ENCODE data around the gene FLII.

The FLII gene

GRCh38 chr17:18259621-18260331 is 1.2 kb upstream of the FLII start:
- no peak for DNase-seq

- DNase-seq = no peak
Measured at GRCh38 chr17:18257982-18258355, 569 bp downstream of the FLII start.

GRCh38 chr17:18257268-18257981 is 1.1 kb downstream of the FLII start:
- no peak for DNase-seq

DNA sequence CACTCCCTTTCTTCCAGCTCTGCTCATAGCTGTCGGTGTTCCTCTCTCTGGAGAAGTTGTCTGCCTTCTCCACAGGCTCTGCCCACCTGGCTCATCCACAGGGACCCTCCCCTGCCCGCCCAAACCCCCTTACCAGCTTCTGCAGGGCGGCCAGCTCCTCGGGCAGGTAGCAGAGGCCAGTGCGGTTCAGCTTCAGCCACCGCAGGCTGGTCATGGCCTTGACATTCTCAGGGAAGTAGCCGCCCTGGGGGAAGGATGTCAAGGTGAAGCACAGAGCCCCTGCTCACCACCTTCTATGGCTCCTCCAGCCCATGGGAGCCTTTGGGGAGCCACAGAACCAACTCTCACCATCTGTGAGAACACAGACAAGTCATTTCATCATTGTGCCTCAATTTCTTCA is 1.8 kb downstream of the FLII start:
- no peak for DNase-seq

DNA sequence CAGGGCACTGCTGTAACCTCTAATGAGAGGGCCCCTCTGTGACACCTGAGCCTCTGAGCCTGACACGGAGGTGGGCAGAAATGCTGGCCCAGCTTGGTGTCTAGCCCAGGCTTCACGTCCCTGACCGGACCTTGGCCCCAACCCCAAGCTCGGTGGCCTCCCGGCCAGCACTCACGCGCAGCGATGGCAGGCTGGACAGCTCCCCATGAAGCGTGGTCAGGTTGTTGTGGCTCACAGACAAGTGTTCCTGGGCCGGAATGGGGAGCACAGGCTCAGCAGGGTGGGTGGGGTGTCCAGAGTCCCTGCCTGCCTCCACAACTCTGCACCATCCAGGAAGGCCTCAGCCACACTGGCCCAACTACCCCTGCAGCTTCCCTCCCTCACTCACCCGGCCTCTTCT is 2.2 kb downstream of the FLII start:
- no peak for DNase-seq

DNA sequence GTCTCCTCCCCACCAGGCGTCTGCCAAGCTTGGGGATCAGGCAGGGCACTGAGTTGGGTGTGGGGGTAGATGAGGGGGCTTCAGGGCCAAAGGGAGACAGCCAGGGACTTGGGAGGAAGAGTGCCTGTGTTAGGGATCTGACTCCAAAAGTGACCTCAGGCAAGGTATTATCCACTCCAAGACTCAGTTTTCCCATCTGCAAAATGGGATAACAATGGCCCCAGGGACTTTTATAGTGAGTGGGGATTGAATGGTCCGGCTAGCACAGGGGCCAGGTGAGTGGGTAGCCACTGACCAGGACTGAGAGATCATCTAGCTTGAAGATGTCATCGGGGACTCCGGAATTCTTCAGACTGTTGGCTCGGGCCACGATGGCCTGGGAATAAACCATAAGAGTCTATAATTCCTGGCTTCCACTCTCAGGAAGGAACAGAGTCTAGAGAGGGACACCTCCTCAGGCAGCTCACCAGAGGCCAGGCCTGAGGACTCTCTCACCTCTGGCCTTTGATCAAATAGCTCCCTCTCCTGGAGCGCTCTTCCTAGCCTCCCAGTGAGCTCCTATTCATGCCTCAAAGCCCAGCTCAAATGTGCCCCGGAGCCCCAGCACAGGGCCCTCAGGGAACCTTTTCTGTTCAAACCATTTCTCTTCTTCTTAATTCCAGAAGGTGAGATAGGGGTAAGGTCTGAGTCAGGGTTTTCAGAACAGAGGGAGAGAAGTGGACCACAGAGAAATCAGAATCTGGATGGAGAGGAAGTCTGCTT is 3.5 kb downstream of the FLII start:
- no peak for DNase-seq

GRCh38 chr17:18253947-18254821 is 4.4 kb downstream of the FLII start:
- DNase-seq = no peak

GRCh38 chr17:18253187-18253884 is 5.2 kb downstream of the FLII start:
- no peak for DNase-seq

- no peak for DNase-seq
Measured at GRCh38 chr17:18252160-18252559, 6.4 kb downstream of the FLII start.

DNA sequence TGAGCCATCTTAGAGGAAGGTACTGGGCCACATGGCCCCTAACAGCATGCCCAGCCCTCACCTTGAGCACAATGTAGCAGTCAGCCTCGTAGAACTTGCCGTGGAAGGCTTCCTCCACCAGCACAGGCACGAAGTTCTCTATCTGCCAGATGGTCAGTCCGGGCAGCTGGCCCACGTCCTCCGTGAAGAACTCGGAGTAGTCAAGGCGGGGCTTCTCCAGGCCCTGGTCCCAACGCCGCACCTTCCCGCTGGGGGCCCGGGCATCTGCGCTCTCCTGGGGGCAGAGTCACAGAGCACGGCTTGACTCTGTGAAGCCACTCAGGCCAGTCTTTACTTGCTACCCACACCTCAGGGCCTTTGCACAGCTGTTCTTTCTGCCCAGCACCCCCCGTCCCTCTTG is 7.3 kb downstream of the FLII start:
- DNase-seq = no peak

GRCh38 chr17:18250708-18251107 is 7.8 kb downstream of the FLII start:
- no peak for DNase-seq

- no peak for DNase-seq
Measured at GRCh38 chr17:18250259-18250658, 8.3 kb downstream of the FLII start.

- no peak for DNase-seq
Measured at GRCh38 chr17:18248811-18249210, 9.7 kb downstream of the FLII start.

DNA sequence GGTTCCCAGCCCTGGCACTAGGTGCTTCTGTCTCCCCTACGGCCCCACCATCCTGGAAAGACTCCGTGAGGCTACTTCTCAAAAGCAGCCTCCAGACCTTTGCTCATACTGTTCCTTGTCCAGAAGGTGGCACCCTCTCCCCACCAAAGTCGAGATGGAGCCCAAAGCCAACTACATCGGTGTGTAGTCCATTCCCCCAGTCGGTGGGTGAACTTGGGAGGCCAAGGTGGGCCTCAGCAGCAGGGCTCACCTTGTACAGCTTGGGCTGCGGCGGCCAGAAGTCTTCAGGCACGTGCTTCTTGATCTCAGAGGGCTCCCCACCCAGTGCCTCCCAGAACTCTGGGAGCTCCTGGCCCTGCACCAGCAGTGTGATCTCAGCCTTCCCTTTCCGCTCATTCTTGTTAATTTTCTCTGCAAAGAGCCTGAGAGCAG is 10.2 kb downstream of the FLII start:
- DNase-seq = peak; percentile 36

DNA sequence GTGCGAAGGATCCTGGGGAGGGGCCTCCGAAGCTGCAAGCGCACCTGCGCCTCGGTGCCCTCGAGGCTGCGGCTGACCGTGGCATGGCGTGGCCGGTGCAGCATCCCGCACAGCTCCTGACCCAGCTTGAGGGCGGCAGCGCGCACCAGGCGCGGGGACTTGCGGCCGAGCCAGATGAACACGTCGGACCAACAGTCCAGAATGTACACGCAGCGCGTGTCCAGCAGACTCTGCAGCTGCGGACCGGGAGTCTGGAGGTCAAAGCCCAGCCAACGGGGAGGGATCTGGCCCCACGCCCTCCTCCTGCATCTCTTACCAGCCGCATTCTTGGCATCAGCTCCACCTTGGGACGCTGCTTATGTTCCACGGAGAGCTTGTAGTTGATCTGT is 10.9 kb downstream of the FLII start:
- DNase-seq = no peak

- no peak for DNase-seq
Measured at GRCh38 chr17:18246880-18247612, 11.5 kb downstream of the FLII start.

DNA sequence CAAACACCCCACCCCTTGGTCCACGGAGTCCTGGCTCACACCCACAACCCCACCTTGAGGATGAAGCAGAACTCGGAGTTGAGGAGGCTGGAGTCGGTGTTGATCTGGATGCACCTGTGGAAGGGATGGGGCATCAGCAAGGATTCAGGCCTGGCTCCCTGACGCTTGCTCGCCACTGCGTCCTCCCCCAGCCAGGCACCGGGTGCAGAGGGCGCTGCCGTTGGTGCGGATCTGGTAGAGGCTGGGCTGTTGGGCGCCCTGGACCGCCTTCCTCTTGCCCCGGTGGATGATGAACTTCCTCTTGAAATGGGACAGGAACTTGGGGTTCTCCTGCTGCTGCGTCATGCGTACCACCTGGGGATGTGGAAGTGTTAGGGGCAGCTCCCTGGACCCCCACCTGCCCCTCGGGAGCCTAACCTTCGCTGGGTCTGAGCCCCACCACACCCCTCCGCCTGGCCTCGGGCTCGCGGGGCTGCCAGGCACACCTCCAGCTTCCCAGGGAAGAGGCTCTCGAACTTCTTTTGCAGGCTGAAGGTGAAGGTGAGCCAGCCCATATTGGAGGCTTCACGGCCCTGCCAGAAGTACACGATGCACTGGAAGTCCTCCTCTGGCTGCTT is 12.3 kb downstream of the FLII start:
- DNase-seq = no peak

GRCh38 chr17:18245038-18245776 is 13.3 kb downstream of the FLII start:
- no peak for DNase-seq

DNA sequence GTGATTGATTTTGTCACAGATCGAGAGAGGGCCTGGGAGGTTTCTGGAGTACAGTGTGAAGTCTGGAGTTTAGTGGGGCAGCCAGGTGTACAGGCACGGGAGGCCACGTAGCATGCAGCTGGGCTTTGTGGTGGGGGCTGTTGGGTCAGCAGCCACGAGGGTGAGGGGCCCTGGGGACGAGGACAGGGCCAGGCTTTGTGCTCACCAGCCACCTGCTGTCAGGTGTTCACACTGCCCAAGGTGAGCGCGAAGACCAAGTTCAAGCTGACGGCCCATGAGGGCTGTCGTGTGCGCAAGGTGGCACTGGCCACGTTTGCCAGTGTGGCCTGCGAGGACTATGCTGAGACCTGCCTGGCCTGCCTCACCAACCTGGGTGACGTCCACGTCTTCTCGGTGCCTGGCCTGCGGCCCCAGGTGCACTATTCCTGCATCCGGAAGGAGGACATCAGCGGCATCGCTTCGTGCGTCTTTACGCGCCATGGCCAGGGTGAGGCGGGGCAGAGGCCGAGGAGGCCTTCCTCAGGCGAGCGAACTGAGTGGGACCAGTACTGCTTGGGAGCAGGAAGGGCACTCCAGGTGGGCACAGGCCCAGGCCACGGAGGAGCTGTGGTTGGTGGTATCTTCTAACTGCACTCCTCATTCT is 17.2 kb downstream of the FLII start:
- no peak for DNase-seq

DNA sequence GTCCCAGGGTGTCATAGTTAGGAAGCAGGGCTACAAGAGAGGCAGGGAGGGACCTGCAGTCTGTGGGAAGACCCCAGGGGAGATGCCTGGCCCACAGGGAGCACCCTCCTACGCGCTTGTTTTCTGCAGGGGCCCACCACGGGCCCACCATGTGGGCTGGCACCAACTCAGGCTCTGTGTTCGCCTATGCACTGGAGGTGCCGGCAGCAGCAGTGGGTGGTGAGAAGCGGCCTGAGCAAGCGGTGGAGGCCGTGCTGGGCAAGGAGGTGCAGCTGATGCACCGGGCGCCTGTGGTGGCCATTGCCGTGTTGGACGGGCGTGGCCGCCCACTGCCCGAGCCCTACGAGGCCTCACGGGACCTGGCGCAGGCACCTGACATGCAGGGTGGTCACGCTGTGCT is 18.1 kb downstream of the FLII start:
- no peak for DNase-seq
